Measurements from ENCODE around the gene CDC20.

Gene CDC20

GRCh38 chr1:43405876-43406234 is 47.1 kb downstream of the CDC20 start:
- H3K27me3 Mint-ChIP-seq = no peaks in the 10 kb centered on the region
- no peak overlapping the region for H3K4me3 Mint-ChIP-seq
- H3K27ac Mint-ChIP-seq = peak overlapping the region; percentile 43 to 49
- ATAC-seq (no peak), DNase-seq (no peak)
- H3K4me1 Mint-ChIP-seq = peaks cover 12% of the 10 kb centered on the region
- no peaks in the 10 kb centered on the region for H3K9me3 Mint-ChIP-seq

GRCh38 chr1:43410571-43410970 is 51.8 kb downstream of the CDC20 start:
- H3K4me1 Mint-ChIP-seq = no peaks in the 10 kb centered on the region
- no peak for ATAC-seq
- no peak overlapping the region for H3K27ac Mint-ChIP-seq
- DNase-seq = no peak
- no peak overlapping the region for H3K4me3 Mint-ChIP-seq
- no peaks in the 10 kb centered on the region for H3K27me3 Mint-ChIP-seq
- H3K9me3 Mint-ChIP-seq = no peaks in the 10 kb centered on the region

Data from stimulated activated naive CD8-positive, alpha-beta T cell treated with anti-CD3 and anti-CD28 coated beads, Interleukin-15, amount 100 ng/mL, for 72 hours (primary cell).